H9 (cell line): ENCODE data around the gene ACYP2. TPM values are rescaled to one million over a fixed set of nuclear protein-coding genes. Genes with fewer than 3 reads are reported as not detected.

Experiments
- DNase-seq: peaks from one replicate; pipeline ENCODE4 v3.0.0-alpha.2; 2017
- H2AFZ ChIP-seq: one replicate; pipeline ENCODE4 v1.6.1; 2013; ENCODE audit warnings: mild to moderate bottlenecking, low read length, control low read depth, moderate library complexity
- H2AK5ac ChIP-seq: 2 replicates; pipeline ENCODE4 v1.6.1; 2013; ENCODE audit warnings: low read length, control low read depth, mixed read lengths; ENCODE audit not compliant: insufficient read length
- H2BK120ac ChIP-seq: one replicate; pipeline ENCODE4 v1.6.1; 2013; ENCODE audit warnings: low read depth, mild to moderate bottlenecking, low read length, control low read depth, inconsistent platforms; ENCODE audit not compliant: poor library complexity, severe bottlenecking
- H2BK12ac ChIP-seq: 2 replicates; pipeline ENCODE4 v1.6.1; 2013; ENCODE audit warnings: low read length, control low read depth, mixed read lengths, low read depth; ENCODE audit not compliant: insufficient read length
- H2BK15ac ChIP-seq: 2 replicates; pipeline ENCODE4 v1.6.1; 2013; ENCODE audit warnings: low read depth, low read length, control low read depth
- H2BK20ac ChIP-seq: one replicate; pipeline ENCODE4 v1.6.1; 2013; ENCODE audit warnings: low read depth, mild to moderate bottlenecking, low read length, control low read depth, inconsistent platforms; ENCODE audit not compliant: poor library complexity, severe bottlenecking
- H2BK5ac ChIP-seq: 2 replicates; pipeline ENCODE4 v1.6.1; 2013; ENCODE audit warnings: low read length, control low read depth, mixed read lengths; ENCODE audit not compliant: insufficient read length
- H3K14ac ChIP-seq: 2 replicates; pipeline ENCODE4 v1.6.1; 2013; ENCODE audit warnings: low read length, control low read depth; ENCODE audit not compliant: insufficient read depth
- H3K18ac ChIP-seq: 2 replicates; pipeline ENCODE4 v1.6.1; 2013; ENCODE audit warnings: low read depth, mild to moderate bottlenecking, mixed read lengths, low read length, control low read depth; ENCODE audit not compliant: insufficient read length
- H3K23ac ChIP-seq: 2 replicates; pipeline ENCODE4 v1.6.1; 2013; ENCODE audit warnings: low read length, control low read depth, mixed read lengths, low read depth; ENCODE audit not compliant: insufficient read length
- H3K23me2 ChIP-seq: 2 replicates; pipeline ENCODE4 v1.6.1; 2013; ENCODE audit warnings: low read depth, mild to moderate bottlenecking, mixed read lengths, low read length, control low read depth; ENCODE audit not compliant: insufficient read length, poor library complexity, severe bottlenecking
- H3K27ac ChIP-seq: 2 replicates; pipeline ENCODE4 v1.5.1; 2013; ENCODE audit warnings: low read length, control low read depth, mixed read lengths, low read depth; ENCODE audit not compliant: insufficient read length
- H3K27me3 ChIP-seq: 2 replicates; pipeline ENCODE4 v1.6.1; 2013; ENCODE audit warnings: low read length, control low read depth, inconsistent platforms; ENCODE audit not compliant: insufficient read depth
- H3K4ac ChIP-seq: 2 replicates; pipeline ENCODE4 v1.6.1; 2013; ENCODE audit warnings: low read depth, mild to moderate bottlenecking, control low read depth, inconsistent platforms, low read length, moderate library complexity
- H3K4me1 ChIP-seq: 2 replicates; pipeline ENCODE4 v1.6.1; 2013; ENCODE audit warnings: low read length, control low read depth, inconsistent platforms; ENCODE audit not compliant: insufficient read depth
- H3K4me2 ChIP-seq: 2 replicates; pipeline ENCODE4 v1.6.1; 2013; ENCODE audit warnings: low read length, control low read depth, mixed read lengths; ENCODE audit not compliant: insufficient read length, insufficient read depth
- H3K56ac ChIP-seq: 2 replicates; pipeline ENCODE4 v1.6.1; 2013; ENCODE audit warnings: low read depth, mild to moderate bottlenecking, mixed read lengths, low read length, control low read depth; ENCODE audit not compliant: insufficient read length
- H3K79me1 ChIP-seq: 2 replicates; pipeline ENCODE4 v1.6.1; 2013; ENCODE audit warnings: low read depth, mild to moderate bottlenecking, moderate library complexity, low read length, control low read depth, inconsistent platforms; ENCODE audit not compliant: insufficient read depth, poor library complexity, severe bottlenecking
- H3K79me2 ChIP-seq: 2 replicates; pipeline ENCODE4 v1.6.1; 2013; ENCODE audit warnings: low read length, control low read depth, inconsistent platforms; ENCODE audit not compliant: insufficient read depth
- H3K9ac ChIP-seq: 2 replicates; pipeline ENCODE4 v1.6.1; 2013; ENCODE audit warnings: low read length, control low read depth, mixed read lengths; ENCODE audit not compliant: insufficient read length; ENCODE audit errors: extremely low read depth
- H3K9me3 ChIP-seq: one replicate; pipeline ENCODE4 v1.6.1; 2013; ENCODE audit warnings: low read depth, low read length, inconsistent platforms; ENCODE audit not compliant: control insufficient read depth
- H3T11ph ChIP-seq: one replicate; pipeline ENCODE4 v1.6.1; 2013; ENCODE audit warnings: mild to moderate bottlenecking, low read length, control low read depth, inconsistent platforms
- H4K20me1 ChIP-seq: one replicate; pipeline ENCODE4 v1.6.1; 2013; ENCODE audit not compliant: control insufficient read depth, insufficient read length, insufficient read depth
- H4K5ac ChIP-seq: 2 replicates; pipeline ENCODE4 v1.6.1; 2013; ENCODE audit warnings: low read depth, mild to moderate bottlenecking, mixed read lengths, low read length, control low read depth; ENCODE audit not compliant: insufficient read length
- H4K8ac ChIP-seq: replicated peaks from 2 replicates; pipeline ENCODE4 v1.6.1; 2013; ENCODE audit warnings: low read length, control low read depth, mixed read lengths, low read depth; ENCODE audit not compliant: insufficient read length
- H4K91ac ChIP-seq: 2 replicates; pipeline ENCODE4 v1.6.1; 2013; ENCODE audit warnings: low read depth, mild to moderate bottlenecking, moderate library complexity, mixed read lengths, low read length, control low read depth; ENCODE audit not compliant: insufficient read length
- H3K27ac Mint-ChIP-seq, 3 experiments: 2 replicates in 2 of 3; 3 replicates in 1 of 3; pipeline ENCODE4 v1.8.0; 2020 to 2021; ENCODE audit warnings: mixed read lengths in 3 of 3, mild to moderate bottlenecking in 1 of 3, moderate library complexity in 1 of 3
- H3K27me3 Mint-ChIP-seq: 2 replicates; pipeline ENCODE4 v1.8.0; 2021; ENCODE audit warnings: low read depth, mild to moderate bottlenecking, moderate library complexity, mixed read lengths
- H3K36me3 Mint-ChIP-seq, 3 experiments: 2 replicates in 2 of 3; 3 replicates in 1 of 3; pipeline ENCODE4 v1.8.0; 2020 to 2021; ENCODE audit warnings: low read depth in 3 of 3, mixed read lengths in 3 of 3; ENCODE audit not compliant: insufficient read depth in 1 of 3
- H3K4me1 Mint-ChIP-seq, 2 experiments: 2 replicates each; pipeline ENCODE4 v1.8.0; 2020; ENCODE audit warnings: mixed read lengths in 2 of 2
- H3K4me3 Mint-ChIP-seq, 2 experiments: 2 replicates in 1 of 2; 3 replicates in 1 of 2; pipeline ENCODE4 v1.8.0; 2020 to 2021; ENCODE audit warnings: mild to moderate bottlenecking in 2 of 2, mixed read lengths in 2 of 2, moderate library complexity in 1 of 2
- H3K9me3 Mint-ChIP-seq, 2 experiments: 2 replicates in 1 of 2; 3 replicates in 1 of 2; pipeline ENCODE4 v1.8.0; 2020; ENCODE audit warnings: mild to moderate bottlenecking in 2 of 2, mixed read lengths in 2 of 2, moderate library complexity in 1 of 2
- WGBS: extraction: QIAGEN DNeasy Blood & Tissue Kit; methylation state at CpG from one replicate; pipeline ENCODE4 v1.1.7; 2013; ENCODE audit warnings: missing lambda C conversion rate, low lambda C conversion rate, mixed read lengths; ENCODE audit not compliant: insufficient read length; ENCODE audit errors: extremely low coverage; 5-methylcytosine and 5-hydroxymethylcytosine counted together
- total RNA-seq: library from RNA; stranded (reverse); gene quantifications from 2 replicates; pipeline ENCODE4 v1.2.1, GENCODE V29; 2021
- TF ChIP-seq, protein P1 (sequence below): fragments of 200-600 bp; sonication (generic); conservative IDR thresholded peaks from 3 replicates; pipeline ENCODE4 v1.8.0; 2021; ENCODE audit warnings: antibody characterized with exemption, mild to moderate bottlenecking

The ACYP2 gene
- total RNA-seq, 1 experiment from 2014 or later = 3.2 TPM

GRCh38 chr2:54088719-54089118 is 26.7 kb upstream of the ACYP2 start:
- no peaks in the 10 kb centered on the region; a peak in 2 of 5 replicates for H3K9me3 Mint-ChIP-seq
- Histone ChIP-seq H2BK5ac (no peak overlapping the region), H3T11ph (no peak overlapping the region), H3K27ac (no peak overlapping the region), H3K4me2 (no peak overlapping the region), H2BK120ac (no peak overlapping the region), H3K23me2 (no peaks in the 10 kb centered on the region), H3K18ac (no peak overlapping the region), H2BK20ac (no peak overlapping the region), H3K56ac (no peak overlapping the region), H3K79me2 (no peaks in the 10 kb centered on the region), H2BK15ac (no peak overlapping the region), H4K8ac (no peak overlapping the region), H4K5ac (no peak overlapping the region), H3K27me3 (no peaks in the 10 kb centered on the region), H3K9me3 (no peaks in the 10 kb centered on the region), H3K23ac (no peak overlapping the region), H3K14ac (no peak overlapping the region), H3K4ac (no peak overlapping the region), H2AFZ (no peak overlapping the region), H4K91ac (no peak overlapping the region), H2BK12ac (no peak overlapping the region), H2AK5ac (no peak overlapping the region), H3K9ac (no peak overlapping the region), H3K4me1 (peaks cover 2% of the 10 kb centered on the region; the same call in 1 of the 2 replicates), H4K20me1 (no peaks in the 10 kb centered on the region), H3K79me1 (no peaks in the 10 kb centered on the region)
- TF ChIP-seq, protein P1, sequence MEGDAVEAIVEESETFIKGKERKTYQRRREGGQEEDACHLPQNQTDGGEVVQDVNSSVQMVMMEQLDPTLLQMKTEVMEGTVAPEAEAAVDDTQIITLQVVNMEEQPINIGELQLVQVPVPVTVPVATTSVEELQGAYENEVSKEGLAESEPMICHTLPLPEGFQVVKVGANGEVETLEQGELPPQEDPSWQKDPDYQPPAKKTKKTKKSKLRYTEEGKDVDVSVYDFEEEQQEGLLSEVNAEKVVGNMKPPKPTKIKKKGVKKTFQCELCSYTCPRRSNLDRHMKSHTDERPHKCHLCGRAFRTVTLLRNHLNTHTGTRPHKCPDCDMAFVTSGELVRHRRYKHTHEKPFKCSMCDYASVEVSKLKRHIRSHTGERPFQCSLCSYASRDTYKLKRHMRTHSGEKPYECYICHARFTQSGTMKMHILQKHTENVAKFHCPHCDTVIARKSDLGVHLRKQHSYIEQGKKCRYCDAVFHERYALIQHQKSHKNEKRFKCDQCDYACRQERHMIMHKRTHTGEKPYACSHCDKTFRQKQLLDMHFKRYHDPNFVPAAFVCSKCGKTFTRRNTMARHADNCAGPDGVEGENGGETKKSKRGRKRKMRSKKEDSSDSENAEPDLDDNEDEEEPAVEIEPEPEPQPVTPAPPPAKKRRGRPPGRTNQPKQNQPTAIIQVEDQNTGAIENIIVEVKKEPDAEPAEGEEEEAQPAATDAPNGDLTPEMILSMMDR = no peak
- DNase-seq = no peak
- H3K27ac Mint-ChIP-seq = no peak overlapping the region
- H3K4me1 Mint-ChIP-seq = peaks cover 14 to 24% of the 10 kb centered on the region in 2 experiments
- no peaks in the 10 kb centered on the region; the same call in 1 of the 2 replicates for H3K27me3 Mint-ChIP-seq
- no CpG with 5 or more reads among the region's 2 CpGs for WGBS
- peaks cover 0 to 4% (median 0%) of the 10 kb centered on the region in 3 experiments; a peak in 2 of 7 replicates for H3K36me3 Mint-ChIP-seq
- H3K4me3 Mint-ChIP-seq = no peak overlapping the region
